Upper lobe of right lung (tissue), 1 donor: ENCODE data around the gene MGLL. TPM values are rescaled to one million over a fixed set of nuclear protein-coding genes. Genes with fewer than 3 reads are reported as not detected.

ENCODE experiments used
- ATAC-seq: fragments of 200-7000 bp; cut with Tn5 transposase; one replicate; pipeline ENCODE4 v1.9.1; 2020; ENCODE audit warnings: mild to moderate bottlenecking, moderate library complexity
- DNase-seq: peaks from one replicate; pipeline ENCODE4 v3.0.0-alpha.2; 2020
- H3K27ac ChIP-seq: fragments of 200-600 bp; one replicate; pipeline ENCODE4 v1.8.0; 2022
- H3K27me3 ChIP-seq: fragments of 200-600 bp; one replicate; pipeline ENCODE4 v1.8.0; 2022; ENCODE audit warnings: mild to moderate bottlenecking
- H3K36me3 ChIP-seq: fragments of 200-600 bp; one replicate; pipeline ENCODE4 v1.8.0; 2022
- H3K4me1 ChIP-seq: fragments of 200-600 bp; one replicate; pipeline ENCODE4 v1.8.0; 2022
- H3K4me3 ChIP-seq: fragments of 200-600 bp; one replicate; pipeline ENCODE4 v1.8.0; 2022; ENCODE audit warnings: mild to moderate bottlenecking
- H3K9me3 ChIP-seq: fragments of 200-600 bp; one replicate; pipeline ENCODE4 v1.8.0; 2022
- CTCF ChIP-seq: fragments of 200-600 bp; IDR thresholded peaks from one replicate; pipeline ENCODE4 v1.8.0; 2022; ENCODE audit warnings: antibody characterized with exemption
- intact Hi-C: fragments of 100-400 bp; cut with DNase I; formaldehyde crosslinking; loops from one replicate; pipeline ENCODE4 v1.11.0; 2022
- total RNA-seq: library from RNA; stranded (reverse); fragmentation: NEBNext Ultra II Directional; extraction: Animal tissue kit (Norgen Biotek cat#: 25700); gene quantifications from one replicate; pipeline ENCODE4 v1.2.1, GENCODE V29; 2021
- donor health status: DM: no; HTN: yes; CAD: no; lungs with severe emphysema.

Gene MGLL
- total RNA-seq, 1 donor from 2014 or later = 194 TPM

GRCh38 chr3:127734754-127735473 is 87.4 kb downstream of the MGLL start:
- no peak overlapping the region for H3K4me3 ChIP-seq
- peaks cover 48% of the 10 kb centered on the region for H3K4me1 ChIP-seq
- H3K36me3 ChIP-seq = no peaks in the 10 kb centered on the region
- peak overlapping the region; percentile 52 for H3K27ac ChIP-seq
- no peaks in the 10 kb centered on the region for H3K9me3 ChIP-seq
- intact Hi-C loops = no loop called here
- no peak for TF ChIP-seq CTCF
- ATAC-seq (peak; percentile 53), DNase-seq (no peak)
- no peaks in the 10 kb centered on the region for H3K27me3 ChIP-seq

GRCh38 chr3:127734181-127734720 is 88.1 kb downstream of the MGLL start:
- no peak for TF ChIP-seq CTCF
- Histone ChIP-seq H3K4me3 (no peak overlapping the region), H3K27ac (peak overlapping the region; percentile 52), H3K4me1 (peaks cover 50% of the 10 kb centered on the region), H3K9me3 (no peaks in the 10 kb centered on the region), H3K36me3 (no peaks in the 10 kb centered on the region), H3K27me3 (no peaks in the 10 kb centered on the region)
- intact Hi-C loops = no loop called here
- no peak for ATAC-seq
- DNase-seq = no peak

- intact Hi-C loops = no loop called here
- H3K27me3 ChIP-seq = no peaks in the 10 kb centered on the region
- no peak for TF ChIP-seq CTCF
- H3K36me3 ChIP-seq = no peaks in the 10 kb centered on the region
- no peak for ATAC-seq
- no peak overlapping the region for H3K4me3 ChIP-seq
- H3K27ac ChIP-seq = no peak overlapping the region
- H3K9me3 ChIP-seq = no peaks in the 10 kb centered on the region
- peaks cover 47% of the 10 kb centered on the region for H3K4me1 ChIP-seq
- no peak for DNase-seq
These were observed 88.5 kb downstream of the MGLL start for GRCh38 chr3:127733781-127734180.

- ATAC-seq (no peak), DNase-seq (no peak)
- H3K36me3 ChIP-seq = no peaks in the 10 kb centered on the region
- H3K27me3 ChIP-seq = no peaks in the 10 kb centered on the region
- no peaks in the 10 kb centered on the region for H3K9me3 ChIP-seq
- intact Hi-C loops = no loop called here
- no peak for TF ChIP-seq CTCF
- no peak overlapping the region for H3K27ac ChIP-seq
- H3K4me3 ChIP-seq = no peak overlapping the region
- H3K4me1 ChIP-seq = peaks cover 38% of the 10 kb centered on the region
These were observed 89.4 kb downstream of the MGLL start for GRCh38 chr3:127732879-127733350.

GRCh38 chr3:127732303-127732702 is 90.0 kb downstream of the MGLL start:
- H3K4me3 ChIP-seq = no peak overlapping the region
- H3K9me3 ChIP-seq = no peaks in the 10 kb centered on the region
- TF ChIP-seq CTCF = no peak
- intact Hi-C loops = no loop called here
- DNase-seq (no peak), ATAC-seq (no peak)
- peaks cover 37% of the 10 kb centered on the region for H3K4me1 ChIP-seq
- no peak overlapping the region for H3K27ac ChIP-seq
- no peaks in the 10 kb centered on the region for H3K27me3 ChIP-seq
- H3K36me3 ChIP-seq = no peaks in the 10 kb centered on the region
